ENCODE data around the gene TGFBR2.

TGFBR2 gene

DNA sequence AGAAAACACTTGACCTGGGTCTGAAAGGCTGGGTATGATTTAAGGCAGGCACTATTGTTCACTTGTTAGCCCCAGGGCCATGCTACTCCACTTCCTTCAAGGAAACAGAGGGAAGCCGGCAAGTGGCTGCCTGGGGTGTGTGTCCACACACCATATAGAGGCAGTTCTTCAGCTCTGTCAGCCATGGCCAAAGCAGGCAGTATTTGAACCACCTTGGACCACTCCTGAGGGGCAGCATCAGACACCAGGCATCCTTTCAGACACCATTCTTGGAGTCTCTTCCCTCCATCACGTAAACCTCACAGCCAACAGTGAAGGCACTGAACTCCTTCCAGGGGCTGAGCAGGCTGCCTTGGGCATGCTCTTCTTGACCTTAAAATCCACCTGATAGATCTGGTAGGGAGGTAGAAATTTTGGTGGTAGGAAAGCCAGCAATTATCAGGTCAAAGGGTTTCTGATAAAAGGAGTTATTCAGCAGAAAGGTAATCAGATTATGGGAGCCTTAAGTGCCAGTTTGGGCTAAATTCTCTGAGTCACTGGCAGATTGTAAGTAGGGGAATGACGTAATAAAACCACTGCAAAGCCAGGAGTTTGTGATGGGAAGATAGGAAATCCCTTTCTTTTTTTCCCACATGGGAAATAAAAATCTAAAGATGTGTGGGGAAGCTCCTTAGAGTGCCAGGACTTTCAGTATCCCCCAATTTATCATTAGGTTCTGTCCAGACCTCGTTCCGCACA is 20.2 kb downstream of the TGFBR2 start (continued):
- TF ChIP-seq ZNF791 (tag by site-specific recombination; IDR thresholded peaks at IDR 0.05) (no peak), ZNF843 (tag by site-specific recombination; IDR thresholded peaks at IDR 0.05) (peak; percentile 54; the same call in 1 of the 2 replicates), ZNF610 (tag by site-specific recombination; IDR thresholded peaks at IDR 0.05; ENCODE audit: borderline replicate concordance) (no peak), SP7 (tag by site-specific recombination; IDR thresholded peaks at IDR 0.05) (peak; percentile 98), ZXDB (tag by site-specific recombination; IDR thresholded peaks at IDR 0.05) (peak; percentile 47; the same call in 1 of the 2 replicates), ZNF404 (tag by site-specific recombination; IDR thresholded peaks at IDR 0.05) (no peak), ZFHX2 (tag by site-specific recombination; conservative IDR thresholded peaks at IDR 0.05) (no peak), KLF8 (tag by site-specific recombination; IDR thresholded peaks at IDR 0.05) (no peak), ZNF324 (tag by site-specific recombination; IDR thresholded peaks at IDR 0.05) (no peak), ZNF623 (tag by site-specific recombination; IDR thresholded peaks at IDR 0.05) (no peak), MZF1 (tag by site-specific recombination; IDR thresholded peaks at IDR 0.05; ENCODE audit: borderline replicate concordance) (no peak), ZNF677 (tag by site-specific recombination; IDR thresholded peaks at IDR 0.05) (no peak), ZNF19 (tag by site-specific recombination; IDR thresholded peaks at IDR 0.05; ENCODE audit: low read depth) (no peak), ZNF658 (tag by site-specific recombination; IDR thresholded peaks at IDR 0.05) (no peak), ZNF549 (tag by site-specific recombination; IDR thresholded peaks at IDR 0.05) (no peak), ZNF596 (tag by site-specific recombination; IDR thresholded peaks at IDR 0.05) (no peak), ZBTB1 (tag by site-specific recombination; IDR thresholded peaks at IDR 0.05) (no peak), ZNF544 (tag by site-specific recombination; IDR thresholded peaks at IDR 0.05) (no peak), ZNF302 (tag by site-specific recombination; IDR thresholded peaks at IDR 0.05; ENCODE audit: low read depth) (no peak), PRDM1 (tag by site-specific recombination; IDR thresholded peaks at IDR 0.05) (peak; percentile 37; the same call in 1 of the 2 replicates), ZNF830 (tag by site-specific recombination; IDR thresholded peaks at IDR 0.05; ENCODE audit: low read depth) (no peak), ZEB2 (tag by site-specific recombination; IDR thresholded peaks at IDR 0.05) (0 out of 2 replicates have a peak, but pooled peaks have one; percentile 33), ZSCAN23 (tag by site-specific recombination; IDR thresholded peaks at IDR 0.05) (no peak)
- TF ChIP-seq, protein P1, sequence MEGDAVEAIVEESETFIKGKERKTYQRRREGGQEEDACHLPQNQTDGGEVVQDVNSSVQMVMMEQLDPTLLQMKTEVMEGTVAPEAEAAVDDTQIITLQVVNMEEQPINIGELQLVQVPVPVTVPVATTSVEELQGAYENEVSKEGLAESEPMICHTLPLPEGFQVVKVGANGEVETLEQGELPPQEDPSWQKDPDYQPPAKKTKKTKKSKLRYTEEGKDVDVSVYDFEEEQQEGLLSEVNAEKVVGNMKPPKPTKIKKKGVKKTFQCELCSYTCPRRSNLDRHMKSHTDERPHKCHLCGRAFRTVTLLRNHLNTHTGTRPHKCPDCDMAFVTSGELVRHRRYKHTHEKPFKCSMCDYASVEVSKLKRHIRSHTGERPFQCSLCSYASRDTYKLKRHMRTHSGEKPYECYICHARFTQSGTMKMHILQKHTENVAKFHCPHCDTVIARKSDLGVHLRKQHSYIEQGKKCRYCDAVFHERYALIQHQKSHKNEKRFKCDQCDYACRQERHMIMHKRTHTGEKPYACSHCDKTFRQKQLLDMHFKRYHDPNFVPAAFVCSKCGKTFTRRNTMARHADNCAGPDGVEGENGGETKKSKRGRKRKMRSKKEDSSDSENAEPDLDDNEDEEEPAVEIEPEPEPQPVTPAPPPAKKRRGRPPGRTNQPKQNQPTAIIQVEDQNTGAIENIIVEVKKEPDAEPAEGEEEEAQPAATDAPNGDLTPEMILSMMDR (tag by site-specific recombination; IDR thresholded peaks at IDR 0.05): no peak
- TF ChIP-seq, protein P2, sequence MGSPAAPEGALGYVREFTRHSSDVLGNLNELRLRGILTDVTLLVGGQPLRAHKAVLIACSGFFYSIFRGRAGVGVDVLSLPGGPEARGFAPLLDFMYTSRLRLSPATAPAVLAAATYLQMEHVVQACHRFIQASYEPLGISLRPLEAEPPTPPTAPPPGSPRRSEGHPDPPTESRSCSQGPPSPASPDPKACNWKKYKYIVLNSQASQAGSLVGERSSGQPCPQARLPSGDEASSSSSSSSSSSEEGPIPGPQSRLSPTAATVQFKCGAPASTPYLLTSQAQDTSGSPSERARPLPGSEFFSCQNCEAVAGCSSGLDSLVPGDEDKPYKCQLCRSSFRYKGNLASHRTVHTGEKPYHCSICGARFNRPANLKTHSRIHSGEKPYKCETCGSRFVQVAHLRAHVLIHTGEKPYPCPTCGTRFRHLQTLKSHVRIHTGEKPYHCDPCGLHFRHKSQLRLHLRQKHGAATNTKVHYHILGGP (tag by site-specific recombination; IDR thresholded peaks at IDR 0.05): no peak
- TF ChIP-seq, protein P3, sequence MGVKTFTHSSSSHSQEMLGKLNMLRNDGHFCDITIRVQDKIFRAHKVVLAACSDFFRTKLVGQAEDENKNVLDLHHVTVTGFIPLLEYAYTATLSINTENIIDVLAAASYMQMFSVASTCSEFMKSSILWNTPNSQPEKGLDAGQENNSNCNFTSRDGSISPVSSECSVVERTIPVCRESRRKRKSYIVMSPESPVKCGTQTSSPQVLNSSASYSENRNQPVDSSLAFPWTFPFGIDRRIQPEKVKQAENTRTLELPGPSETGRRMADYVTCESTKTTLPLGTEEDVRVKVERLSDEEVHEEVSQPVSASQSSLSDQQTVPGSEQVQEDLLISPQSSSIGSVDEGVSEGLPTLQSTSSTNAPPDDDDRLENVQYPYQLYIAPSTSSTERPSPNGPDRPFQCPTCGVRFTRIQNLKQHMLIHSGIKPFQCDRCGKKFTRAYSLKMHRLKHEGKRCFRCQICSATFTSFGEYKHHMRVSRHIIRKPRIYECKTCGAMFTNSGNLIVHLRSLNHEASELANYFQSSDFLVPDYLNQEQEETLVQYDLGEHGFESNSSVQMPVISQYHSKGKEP (tag by site-specific recombination; IDR thresholded peaks at IDR 0.05): no peak
- TF ChIP-seq, protein P4, sequence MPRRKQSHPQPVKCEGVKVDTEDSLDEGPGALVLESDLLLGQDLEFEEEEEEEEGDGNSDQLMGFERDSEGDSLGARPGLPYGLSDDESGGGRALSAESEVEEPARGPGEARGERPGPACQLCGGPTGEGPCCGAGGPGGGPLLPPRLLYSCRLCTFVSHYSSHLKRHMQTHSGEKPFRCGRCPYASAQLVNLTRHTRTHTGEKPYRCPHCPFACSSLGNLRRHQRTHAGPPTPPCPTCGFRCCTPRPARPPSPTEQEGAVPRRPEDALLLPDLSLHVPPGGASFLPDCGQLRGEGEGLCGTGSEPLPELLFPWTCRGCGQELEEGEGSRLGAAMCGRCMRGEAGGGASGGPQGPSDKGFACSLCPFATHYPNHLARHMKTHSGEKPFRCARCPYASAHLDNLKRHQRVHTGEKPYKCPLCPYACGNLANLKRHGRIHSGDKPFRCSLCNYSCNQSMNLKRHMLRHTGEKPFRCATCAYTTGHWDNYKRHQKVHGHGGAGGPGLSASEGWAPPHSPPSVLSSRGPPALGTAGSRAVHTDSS (tag by site-specific recombination; IDR thresholded peaks at IDR 0.05): no peak
- TF ChIP-seq, protein P5, sequence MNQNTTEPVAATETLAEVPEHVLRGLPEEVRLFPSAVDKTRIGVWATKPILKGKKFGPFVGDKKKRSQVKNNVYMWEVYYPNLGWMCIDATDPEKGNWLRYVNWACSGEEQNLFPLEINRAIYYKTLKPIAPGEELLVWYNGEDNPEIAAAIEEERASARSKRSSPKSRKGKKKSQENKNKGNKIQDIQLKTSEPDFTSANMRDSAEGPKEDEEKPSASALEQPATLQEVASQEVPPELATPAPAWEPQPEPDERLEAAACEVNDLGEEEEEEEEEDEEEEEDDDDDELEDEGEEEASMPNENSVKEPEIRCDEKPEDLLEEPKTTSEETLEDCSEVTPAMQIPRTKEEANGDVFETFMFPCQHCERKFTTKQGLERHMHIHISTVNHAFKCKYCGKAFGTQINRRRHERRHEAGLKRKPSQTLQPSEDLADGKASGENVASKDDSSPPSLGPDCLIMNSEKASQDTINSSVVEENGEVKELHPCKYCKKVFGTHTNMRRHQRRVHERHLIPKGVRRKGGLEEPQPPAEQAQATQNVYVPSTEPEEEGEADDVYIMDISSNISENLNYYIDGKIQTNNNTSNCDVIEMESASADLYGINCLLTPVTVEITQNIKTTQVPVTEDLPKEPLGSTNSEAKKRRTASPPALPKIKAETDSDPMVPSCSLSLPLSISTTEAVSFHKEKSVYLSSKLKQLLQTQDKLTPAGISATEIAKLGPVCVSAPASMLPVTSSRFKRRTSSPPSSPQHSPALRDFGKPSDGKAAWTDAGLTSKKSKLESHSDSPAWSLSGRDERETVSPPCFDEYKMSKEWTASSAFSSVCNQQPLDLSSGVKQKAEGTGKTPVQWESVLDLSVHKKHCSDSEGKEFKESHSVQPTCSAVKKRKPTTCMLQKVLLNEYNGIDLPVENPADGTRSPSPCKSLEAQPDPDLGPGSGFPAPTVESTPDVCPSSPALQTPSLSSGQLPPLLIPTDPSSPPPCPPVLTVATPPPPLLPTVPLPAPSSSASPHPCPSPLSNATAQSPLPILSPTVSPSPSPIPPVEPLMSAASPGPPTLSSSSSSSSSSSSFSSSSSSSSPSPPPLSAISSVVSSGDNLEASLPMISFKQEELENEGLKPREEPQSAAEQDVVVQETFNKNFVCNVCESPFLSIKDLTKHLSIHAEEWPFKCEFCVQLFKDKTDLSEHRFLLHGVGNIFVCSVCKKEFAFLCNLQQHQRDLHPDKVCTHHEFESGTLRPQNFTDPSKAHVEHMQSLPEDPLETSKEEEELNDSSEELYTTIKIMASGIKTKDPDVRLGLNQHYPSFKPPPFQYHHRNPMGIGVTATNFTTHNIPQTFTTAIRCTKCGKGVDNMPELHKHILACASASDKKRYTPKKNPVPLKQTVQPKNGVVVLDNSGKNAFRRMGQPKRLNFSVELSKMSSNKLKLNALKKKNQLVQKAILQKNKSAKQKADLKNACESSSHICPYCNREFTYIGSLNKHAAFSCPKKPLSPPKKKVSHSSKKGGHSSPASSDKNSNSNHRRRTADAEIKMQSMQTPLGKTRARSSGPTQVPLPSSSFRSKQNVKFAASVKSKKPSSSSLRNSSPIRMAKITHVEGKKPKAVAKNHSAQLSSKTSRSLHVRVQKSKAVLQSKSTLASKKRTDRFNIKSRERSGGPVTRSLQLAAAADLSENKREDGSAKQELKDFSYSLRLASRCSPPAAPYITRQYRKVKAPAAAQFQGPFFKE (tag by site-specific recombination; IDR thresholded peaks at IDR 0.05; ENCODE audit: borderline replicate concordance): no peak

Measured in HEK293 (cell line).